Gastroesophageal sphincter (tissue), 3 donors: ENCODE data around the gene FARS2.

ENCODE experiments used
- EP300 ChIP-seq: sonication (generic); formaldehyde crosslinking; IDR thresholded peaks from one replicate; pipeline ENCODE4 v1.6.1; 2017; ENCODE audit warnings: antibody characterized with exemption, mild to moderate bottlenecking
- POLR2A ChIP-seq, 2 donors: fragments of 450-650 bp; IDR thresholded peaks; one replicate each; pipeline ENCODE4 v1.6.1; 2017; ENCODE audit warnings: antibody characterized with exemption in 2 of 2, mild to moderate bottlenecking in 2 of 2, moderate library complexity in 1 of 2
- TF ChIP-seq, protein P1 (sequence below), 4 experiments: fragments of 200-600 bp in 2 of 4; fragments of 450-650 bp in 2 of 4; sonication (generic) in 1 of 4; IDR thresholded peaks; one replicate each; pipeline ENCODE4 v1.5.1; 2017 to 2019; ENCODE audit warnings: antibody characterized with exemption in 4 of 4, mild to moderate bottlenecking in 2 of 4, moderate library complexity in 2 of 4

DNA sequence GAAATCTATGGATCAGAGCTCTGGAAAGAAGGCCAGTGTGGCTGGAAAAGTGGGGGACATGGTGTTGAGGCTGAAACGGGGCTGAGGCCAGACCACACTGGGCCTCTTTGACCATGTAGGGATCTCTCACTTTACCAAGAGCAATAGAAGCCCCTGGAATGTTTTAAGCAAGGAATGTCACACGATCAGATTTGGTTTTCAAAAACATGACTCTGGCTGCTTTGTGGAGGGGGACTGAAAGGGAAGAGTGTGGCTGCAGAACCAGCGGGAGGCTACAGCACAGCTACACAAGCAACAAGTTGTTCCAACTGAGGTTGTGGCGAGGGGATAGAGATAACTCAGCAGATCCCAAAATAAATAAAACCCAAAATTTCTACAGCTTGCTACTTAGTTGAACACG lies 399.5 kb downstream of the FARS2 start:
- no peak for TF ChIP-seq EP300
- TF ChIP-seq, protein P1, sequence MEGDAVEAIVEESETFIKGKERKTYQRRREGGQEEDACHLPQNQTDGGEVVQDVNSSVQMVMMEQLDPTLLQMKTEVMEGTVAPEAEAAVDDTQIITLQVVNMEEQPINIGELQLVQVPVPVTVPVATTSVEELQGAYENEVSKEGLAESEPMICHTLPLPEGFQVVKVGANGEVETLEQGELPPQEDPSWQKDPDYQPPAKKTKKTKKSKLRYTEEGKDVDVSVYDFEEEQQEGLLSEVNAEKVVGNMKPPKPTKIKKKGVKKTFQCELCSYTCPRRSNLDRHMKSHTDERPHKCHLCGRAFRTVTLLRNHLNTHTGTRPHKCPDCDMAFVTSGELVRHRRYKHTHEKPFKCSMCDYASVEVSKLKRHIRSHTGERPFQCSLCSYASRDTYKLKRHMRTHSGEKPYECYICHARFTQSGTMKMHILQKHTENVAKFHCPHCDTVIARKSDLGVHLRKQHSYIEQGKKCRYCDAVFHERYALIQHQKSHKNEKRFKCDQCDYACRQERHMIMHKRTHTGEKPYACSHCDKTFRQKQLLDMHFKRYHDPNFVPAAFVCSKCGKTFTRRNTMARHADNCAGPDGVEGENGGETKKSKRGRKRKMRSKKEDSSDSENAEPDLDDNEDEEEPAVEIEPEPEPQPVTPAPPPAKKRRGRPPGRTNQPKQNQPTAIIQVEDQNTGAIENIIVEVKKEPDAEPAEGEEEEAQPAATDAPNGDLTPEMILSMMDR (IDR thresholded peaks at IDR 0.05) = no peak
- TF ChIP-seq POLR2A (IDR thresholded peaks at IDR 0.05) = no peak
